Heart right ventricle (tissue), 16 donors: ENCODE measurements around the gene SLC16A1. TPM values are rescaled to one million over a fixed set of nuclear protein-coding genes. Genes with fewer than 3 reads are reported as not detected.

ENCODE experiments used
- ATAC-seq, 8 donors: fragments of 200-7000 bp; cut with Tn5 transposase; one replicate each; pipeline ENCODE4 v1.9.1; 2020; ENCODE audit warnings: mild to moderate bottlenecking in 8 of 8, moderate library complexity in 8 of 8, moderate number of reproducible peaks in 1 of 8
- DNase-seq, 2 donors: peaks; one replicate each; pipeline ENCODE4 v3.0.0-alpha.2; 2020
- H3K27ac ChIP-seq, 10 donors: fragments of 200-600 bp; sonication (generic) in 2 of 10; one replicate each; pipeline versions ENCODE4 v1.5.0 to v1.8.0; 2020 to 2022; ENCODE audit warnings: mild to moderate bottlenecking in 3 of 10
- H3K27me3 ChIP-seq, 7 donors: fragments of 200-600 bp; one replicate each; pipeline ENCODE4 v1.8.0; 2021 to 2022; ENCODE audit warnings: mild to moderate bottlenecking in 2 of 7
- H3K36me3 ChIP-seq, 9 donors: fragments of 200-600 bp; sonication (generic) in 1 of 9; one replicate each; pipeline versions ENCODE4 v1.5.0 to v1.8.0; 2020 to 2022; ENCODE audit warnings: mild to moderate bottlenecking in 2 of 9
- H3K4me1 ChIP-seq, 9 donors: fragments of 200-600 bp; sonication (generic) in 1 of 9; one replicate each; pipeline versions ENCODE4 v1.5.0 to v1.8.0; 2020 to 2022; ENCODE audit warnings: mild to moderate bottlenecking in 4 of 9
- H3K4me3 ChIP-seq, 10 donors: fragments of 200-600 bp; sonication (generic) in 2 of 10; one replicate each; pipeline versions ENCODE4 v1.5.0 to v1.8.0; 2020 to 2022; ENCODE audit warnings: mild to moderate bottlenecking in 7 of 10, moderate library complexity in 2 of 10
- H3K9me3 ChIP-seq, 11 donors: fragments of 200-600 bp in 10 of 11; sonication (generic) in 2 of 11; one replicate each; pipeline versions ENCODE4 v1.5.0 to v1.8.0; 2013 to 2022; ENCODE audit warnings: mild to moderate bottlenecking in 2 of 11, control low read depth in 1 of 11, moderate library complexity in 1 of 11
- CTCF ChIP-seq, 9 donors: fragments of 200-600 bp; sonication (generic) in 2 of 9; IDR thresholded peaks; one replicate each; pipeline versions ENCODE4 v1.5.0 to v1.8.0; 2021 to 2022; ENCODE audit warnings: antibody characterized with exemption in 9 of 9, mild to moderate bottlenecking in 5 of 9, moderate library complexity in 1 of 9
- WGBS, 2 donors: extraction: QIAGEN DNeasy Blood & Tissue Kit; methylation state at CpG; one replicate each; pipeline ENCODE4 v1.1.7; 2013; ENCODE audit warnings: inconsistent platforms in 1 of 2; 5-methylcytosine and 5-hydroxymethylcytosine counted together
- intact Hi-C, 10 donors: fragments of 100-400 bp; cut with DNase I; formaldehyde crosslinking; loops; one replicate each; pipeline versions ENCODE4 v1.11.1 to v1.14.2; 2022
- polyA plus RNA-seq, 2 donors: library from polyadenylated mRNA; stranded (reverse); fragments of 200-250 nt; gene quantifications; one replicate each; pipeline ENCODE4 v1.2.3, GENCODE V29; 2013
- total RNA-seq, 10 donors: library from RNA; stranded (reverse); fragmentation: NEBNext Ultra II Directional in 3 of 10; extraction: Animal tissue kit (Norgen Biotek cat#: 25700) in 3 of 10; gene quantifications; one replicate each; pipeline versions ENCODE4 v1.2.1 to v1.2.4, GENCODE V29; 2021 to 2023
- donor health status: Arrhythmogenic right ventricular cardiomyopathy.
- donor health status: ischemic (EF 13 %, LVEDD 7.1; RV severe dilation, severe dysfunction).
- donor health status: healthy with polysubstance abuse.
- donor health status: DM: no; HTN: yes; CAD: no.
- donor health status: DM: no; HTN: no; CAD: no.
- donor health status: ischemic (EF 25% LVEDD 6.9; RV normal size, moderate dysfunction).
- donor health status: ischemic (EF 25% LVEDD 5.7; RV mildly dilated, moderate dysfunction).
- donor health status: healthy.
- donor health status: DM: yes; HTN: yes; CAD: no.
- donor health status: Ischemic cardiomyopathy.
- donor health status: ischemic (EF 35%, LVEDD 5.7; RV mildly dilated, moderate dysfunction).
- donor health status: nonischemic (EF 11% LVEDD 7.7; RV severe dilation, severe dysfunction).
- donor health status: DM: yes; HTN: yes; CAD: no.
- donor health status: PGD.
- donor health status: ischemic (EF 29% LVEDD 5.4; RV normal size, mild dysfunction).
- donor health status: nonischemic (EF 23%, LVEDD 6.1; RV moderate dilation, normal function).

SLC16A1 gene
- total and polyA plus RNA-seq, 12 donors, result 43.9 to 193 (median 148) TPM

GRCh38 chr1:112938210-112938609 is 17.8 kb downstream of the SLC16A1 start:
- Histone ChIP-seq H3K9me3 (no peaks in the 10 kb centered on the region), H3K27ac (peak overlapping the region in 3 of 10 donors; percentile 27 to 57 (median 43)), H3K4me1 (peaks cover 0 to 53% (median 34%) of the 10 kb centered on the region in 9 donors), H3K36me3 (peaks cover 0 to 4% (median 0%) of the 10 kb centered on the region in 9 donors), H3K4me3 (no peak overlapping the region), H3K27me3 (no peaks in the 10 kb centered on the region)
- TF ChIP-seq CTCF (IDR thresholded peaks at IDR 0.05), result no peak
- intact Hi-C loops, result loop anchor here in 1 of 10 donors (10.0 kb wide), 1 partner anchor 53 kb away; no protein-coding TSS in a partner anchor
- DNase-seq, result no peak
- 66 to 69% methylated on average over 3 of the region's 3 CpGs for WGBS, 2 donors
- ATAC-seq, result no peak

- H3K36me3 ChIP-seq, result no peaks in the 10 kb centered on the region
- H3K9me3 ChIP-seq, result no peaks in the 10 kb centered on the region
- intact Hi-C loops, result loop anchor here in 1 of 10 donors (10.0 kb wide), 1 partner anchor 53 kb away; no protein-coding TSS in a partner anchor
- no peak for ATAC-seq
- peaks cover 0 to 53% (median 34%) of the 10 kb centered on the region in 9 donors for H3K4me1 ChIP-seq
- TF ChIP-seq CTCF (IDR thresholded peaks at IDR 0.05), result no peak
- H3K27ac ChIP-seq, result peak overlapping the region in 4 of 10 donors; percentile 1 to 57 (median 35)
- peak overlapping the region in 1 of 10 donors; percentile 11 for H3K4me3 ChIP-seq
- no peak for DNase-seq
- H3K27me3 ChIP-seq, result no peaks in the 10 kb centered on the region
Observed at GRCh38 chr1:112937495-112937894, 18.5 kb downstream of the SLC16A1 start.

- H3K27me3 ChIP-seq, result no peaks in the 10 kb centered on the region
- H3K4me3 ChIP-seq, result peak overlapping the region in 1 of 10 donors; percentile 11
- ATAC-seq (peak in 3 of 8 donors; percentile 43 to 69 (median 64)), DNase-seq (no peak)
- 5 to 26% methylated on average over 2 of the region's 2 CpGs for whole genome bisulfite sequencing, 2 donors
- H3K4me1 ChIP-seq, result peaks cover 0 to 53% (median 34%) of the 10 kb centered on the region in 9 donors
- H3K36me3 ChIP-seq, result no peaks in the 10 kb centered on the region
- intact Hi-C loops, result loop anchor here in 1 of 10 donors (10.0 kb wide), 1 partner anchor 52 kb away; no protein-coding TSS in a partner anchor
- TF ChIP-seq CTCF (IDR thresholded peaks at IDR 0.05), result no peak
- H3K9me3 ChIP-seq, result no peaks in the 10 kb centered on the region
- peak overlapping the region in 4 of 10 donors; percentile 1 to 57 (median 35) for H3K27ac ChIP-seq
Observed at GRCh38 chr1:112937070-112937469, 18.9 kb downstream of the SLC16A1 start.

GRCh38 chr1:112935461-112936111 is 20.4 kb downstream of the SLC16A1 start:
- H3K36me3 ChIP-seq, result no peaks in the 10 kb centered on the region
- H3K4me1 ChIP-seq, result peaks cover 0 to 53% (median 34%) of the 10 kb centered on the region in 9 donors
- peak overlapping the region in 2 of 10 donors; percentile 5 to 43 for H3K27ac ChIP-seq
- no peaks in the 10 kb centered on the region for H3K27me3 ChIP-seq
- H3K4me3 ChIP-seq, result no peak overlapping the region
- ATAC-seq, result no peak
- no peak for TF ChIP-seq CTCF (IDR thresholded peaks at IDR 0.05)
- H3K9me3 ChIP-seq, result no peaks in the 10 kb centered on the region
- DNase-seq, result no peak
- intact Hi-C loops, result loop anchor here in 1 of 10 donors (10.0 kb wide), 1 partner anchor 51 kb away; no protein-coding TSS in a partner anchor
